ENCODE results near the gene ZDHHC3. TPM values are rescaled to one million over a fixed set of nuclear protein-coding genes. Genes with fewer than 3 reads are reported as not detected.

The ZDHHC3 gene
- total and polyA plus RNA-seq, 7 donors, result 43.2 to 82.8 (median 62.9) TPM

DNA sequence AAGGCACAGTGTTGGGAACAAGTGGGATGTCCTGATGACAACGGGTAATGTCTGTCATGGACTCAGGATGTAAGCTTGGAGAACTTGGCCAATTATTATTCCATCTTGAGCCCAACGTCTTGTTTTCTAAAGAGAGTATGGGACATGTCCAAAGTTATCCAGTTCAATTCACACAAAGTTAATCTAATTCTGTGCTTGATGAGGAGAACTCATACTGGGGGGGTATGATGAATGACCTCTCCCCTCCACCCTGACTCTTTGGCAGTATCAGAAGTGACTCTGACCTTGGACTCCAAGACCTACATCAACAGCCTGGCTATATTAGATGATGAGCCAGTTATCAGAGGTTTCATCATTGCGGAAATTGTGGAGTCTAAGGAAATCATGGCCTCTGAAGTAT lies 65.3 kb downstream of the ZDHHC3 start:
- H3K4me3 ChIP-seq, result no peak overlapping the region
- H3K9me3 ChIP-seq, result no peaks in the 10 kb centered on the region
- DNase-seq, result no peak
- TF ChIP-seq, protein P1, sequence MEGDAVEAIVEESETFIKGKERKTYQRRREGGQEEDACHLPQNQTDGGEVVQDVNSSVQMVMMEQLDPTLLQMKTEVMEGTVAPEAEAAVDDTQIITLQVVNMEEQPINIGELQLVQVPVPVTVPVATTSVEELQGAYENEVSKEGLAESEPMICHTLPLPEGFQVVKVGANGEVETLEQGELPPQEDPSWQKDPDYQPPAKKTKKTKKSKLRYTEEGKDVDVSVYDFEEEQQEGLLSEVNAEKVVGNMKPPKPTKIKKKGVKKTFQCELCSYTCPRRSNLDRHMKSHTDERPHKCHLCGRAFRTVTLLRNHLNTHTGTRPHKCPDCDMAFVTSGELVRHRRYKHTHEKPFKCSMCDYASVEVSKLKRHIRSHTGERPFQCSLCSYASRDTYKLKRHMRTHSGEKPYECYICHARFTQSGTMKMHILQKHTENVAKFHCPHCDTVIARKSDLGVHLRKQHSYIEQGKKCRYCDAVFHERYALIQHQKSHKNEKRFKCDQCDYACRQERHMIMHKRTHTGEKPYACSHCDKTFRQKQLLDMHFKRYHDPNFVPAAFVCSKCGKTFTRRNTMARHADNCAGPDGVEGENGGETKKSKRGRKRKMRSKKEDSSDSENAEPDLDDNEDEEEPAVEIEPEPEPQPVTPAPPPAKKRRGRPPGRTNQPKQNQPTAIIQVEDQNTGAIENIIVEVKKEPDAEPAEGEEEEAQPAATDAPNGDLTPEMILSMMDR (IDR thresholded peaks at IDR 0.05), result no peak
- TF ChIP-seq POLR2AphosphoS5 (IDR thresholded peaks at IDR 0.05) (no peak), EP300 (IDR thresholded peaks at IDR 0.05) (no peak), POLR2A (IDR thresholded peaks at IDR 0.05) (no peak)
- H3K36me3 ChIP-seq, result no peaks in the 10 kb centered on the region
- peaks cover 0 to 21% (median 0%) of the 10 kb centered on the region in 3 donors for H3K27me3 ChIP-seq
- 88 to 93% methylated on average over 3 of the region's 3 CpGs for WGBS, 2 donors
- no peaks in the 10 kb centered on the region for H3K4me1 ChIP-seq
- intact Hi-C loops (cut with DNase I), result loop anchor here (5.0 kb wide), 1 partner anchor 378 kb away; no protein-coding TSS in a partner anchor
- H3K27ac ChIP-seq, result no peak overlapping the region

GRCh38 chr3:44909063-44909462 lies 66.9 kb downstream of the ZDHHC3 start:
- Histone ChIP-seq H3K27me3 (peaks cover 0 to 21% (median 0%) of the 10 kb centered on the region in 3 donors), H3K4me3 (no peak overlapping the region), H3K27ac (no peak overlapping the region), H3K4me1 (no peaks in the 10 kb centered on the region), H3K9me3 (no peaks in the 10 kb centered on the region), H3K36me3 (no peaks in the 10 kb centered on the region)
- TF ChIP-seq, protein P1 (IDR thresholded peaks at IDR 0.05), result no peak
- no peak for TF ChIP-seq POLR2A (IDR thresholded peaks at IDR 0.05)
- no peak for TF ChIP-seq POLR2AphosphoS5 (IDR thresholded peaks at IDR 0.05)
- TF ChIP-seq EP300 (IDR thresholded peaks at IDR 0.05), result no peak
- 14 to 15% methylated on average over 2 of the region's 2 CpGs for WGBS, 2 donors
- intact Hi-C loops (cut with DNase I), result no loop called here
- no peak for DNase-seq

GRCh38 chr3:44907612-44908011 lies 68.4 kb downstream of the ZDHHC3 start:
- no peak for DNase-seq
- Histone ChIP-seq H3K27ac (no peak overlapping the region), H3K4me1 (no peaks in the 10 kb centered on the region), H3K27me3 (peaks cover 0 to 21% (median 0%) of the 10 kb centered on the region in 3 donors), H3K36me3 (no peaks in the 10 kb centered on the region), H3K4me3 (no peak overlapping the region), H3K9me3 (no peaks in the 10 kb centered on the region)
- 66 to 70% methylated on average over 4 of the region's 4 CpGs for WGBS, 2 donors
- intact Hi-C loops (cut with DNase I), result no loop called here
- TF ChIP-seq, protein P1 (IDR thresholded peaks at IDR 0.05), result no peak
- TF ChIP-seq POLR2AphosphoS5 (IDR thresholded peaks at IDR 0.05) (no peak), EP300 (IDR thresholded peaks at IDR 0.05) (no peak), POLR2A (IDR thresholded peaks at IDR 0.05) (no peak)

DNA sequence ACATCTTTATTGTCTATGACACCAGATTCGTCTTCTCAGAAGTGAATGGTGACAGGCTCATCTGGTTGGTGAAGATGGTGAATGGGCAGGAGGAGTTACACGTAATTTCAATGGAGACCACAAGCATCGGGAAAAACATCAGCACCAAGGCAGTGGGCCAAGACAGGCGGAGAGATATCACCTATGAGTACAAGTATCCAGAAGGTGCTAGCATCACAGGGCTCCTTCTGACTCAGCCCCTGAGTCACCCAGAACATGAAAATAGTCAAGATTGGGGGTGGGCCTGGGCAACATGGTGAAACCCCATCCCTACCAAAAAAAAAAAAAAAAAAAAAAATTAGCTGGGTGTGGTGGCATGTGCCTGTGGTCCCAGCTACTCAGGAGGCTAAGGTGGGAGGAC lies 69.0 kb downstream of the ZDHHC3 start:
- 83 to 89% methylated on average over 4 of the region's 4 CpGs for WGBS, 2 donors
- TF ChIP-seq POLR2AphosphoS5 (IDR thresholded peaks at IDR 0.05) (no peak), EP300 (IDR thresholded peaks at IDR 0.05) (no peak), POLR2A (IDR thresholded peaks at IDR 0.05) (no peak)
- TF ChIP-seq, protein P1 (IDR thresholded peaks at IDR 0.05), result no peak
- no peak overlapping the region for H3K4me3 ChIP-seq
- DNase-seq, result no peak
- H3K4me1 ChIP-seq, result no peaks in the 10 kb centered on the region
- H3K27ac ChIP-seq, result no peak overlapping the region
- H3K9me3 ChIP-seq, result no peaks in the 10 kb centered on the region
- H3K27me3 ChIP-seq, result peaks cover 0 to 21% (median 0%) of the 10 kb centered on the region in 3 donors
- intact Hi-C loops (cut with DNase I), result no loop called here
- H3K36me3 ChIP-seq, result no peaks in the 10 kb centered on the region
